NCI-H524 treated with DMSO at 0.1 percent for 48 hours (cell line): ENCODE results near the gene RBBP4.
"Not testable (repeated sequence)": the region's sequence is repeated elsewhere in the genome, so short reads cannot be mapped to it uniquely, and the experiment has no call there.

Experiments used
- DNase-seq: peaks from one replicate; lab custom pipeline; 2025; lab: John Stamatoyannopoulos, UW

RBBP4 gene

GRCh38 chr1:32639489-32640075, 11.4 kb upstream of the RBBP4 start:
- DNase-seq, result no peak

GRCh38 chr1:32642292-32642827, 8.6 kb upstream of the RBBP4 start:
- not testable (repeated sequence) for DNase-seq

- DNase-seq, result no peak
Measured at GRCh38 chr1:32644426-32644825, 6.6 kb upstream of the RBBP4 start.

GRCh38 chr1:32647308-32648134, 3.5 kb upstream of the RBBP4 start:
- DNase-seq, result no peak

GRCh38 chr1:32650248-32650751, 708 bp upstream of the RBBP4 start, which contains the start of gene ZBTB8OS:
ZBTB8OS (minus strand) TSS chr1:32650550; CDS start chr1:32650529, 21 bp downstream.
- peak; percentile 90 for DNase-seq

- DNase-seq, result no peak
Measured at GRCh38 chr1:32651461-32652073, 559 bp downstream of the RBBP4 start.

GRCh38 chr1:32652244-32652962, 1.4 kb downstream of the RBBP4 start:
- no peak for DNase-seq

GRCh38 chr1:32659581-32659980, 8.6 kb downstream of the RBBP4 start:
- DNase-seq, result no peak

GRCh38 chr1:32665915-32666314, 14.9 kb downstream of the RBBP4 start:
- DNase-seq, result no peak

- no peak for DNase-seq
Measured at GRCh38 chr1:32666901-32667566, 16.0 kb downstream of the RBBP4 start.

- DNase-seq, result not testable (repeated sequence)
Measured at GRCh38 chr1:32668716-32669115, 17.7 kb downstream of the RBBP4 start.

- no peak for DNase-seq
Measured at GRCh38 chr1:32676945-32677344, 25.9 kb downstream of the RBBP4 start.

- DNase-seq, result not testable (repeated sequence)
Measured at GRCh38 chr1:32679993-32680392, 29.0 kb downstream of the RBBP4 start.

GRCh38 chr1:32680642-32681041, 29.6 kb downstream of the RBBP4 start:
- DNase-seq, result no peak

GRCh38 chr1:32681509-32681908, 30.5 kb downstream of the RBBP4 start:
- no peak for DNase-seq

- no peak for DNase-seq
Measured at GRCh38 chr1:32681999-32682398, 31.0 kb downstream of the RBBP4 start.

- DNase-seq, result no peak
Measured at GRCh38 chr1:32683397-32683796, 32.4 kb downstream of the RBBP4 start.

GRCh38 chr1:32684167-32684811, 33.3 kb downstream of the RBBP4 start:
- DNase-seq, result no peak

- DNase-seq, result no peak
Measured at GRCh38 chr1:32685498-32685897, 34.5 kb downstream of the RBBP4 start.

GRCh38 chr1:32686387-32686786, 35.4 kb downstream of the RBBP4 start:
- no peak for DNase-seq
